Measurements from ENCODE around the gene FKBP5.

Gene FKBP5

DNA sequence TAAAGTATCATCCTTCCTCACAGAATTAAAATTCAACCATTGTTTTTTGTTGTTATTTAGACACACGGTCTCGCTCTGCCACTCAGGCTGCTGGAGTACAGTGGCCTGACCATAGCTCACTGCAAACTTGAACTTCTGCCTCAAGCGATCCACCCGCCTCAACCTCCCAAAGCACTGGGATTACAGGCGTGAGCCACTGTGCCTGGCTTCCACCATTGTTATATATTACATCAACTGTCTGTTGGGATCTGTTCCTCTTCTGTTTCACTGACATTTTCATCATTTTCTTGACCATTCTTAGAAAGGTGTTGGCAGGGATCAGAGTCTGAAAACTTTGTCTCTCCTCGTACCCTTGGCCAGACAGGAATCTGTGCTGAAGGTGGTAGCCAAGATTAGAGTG lies 154.7 kb downstream of the FKBP5 start:
- TF ChIP-seq, protein P1, sequence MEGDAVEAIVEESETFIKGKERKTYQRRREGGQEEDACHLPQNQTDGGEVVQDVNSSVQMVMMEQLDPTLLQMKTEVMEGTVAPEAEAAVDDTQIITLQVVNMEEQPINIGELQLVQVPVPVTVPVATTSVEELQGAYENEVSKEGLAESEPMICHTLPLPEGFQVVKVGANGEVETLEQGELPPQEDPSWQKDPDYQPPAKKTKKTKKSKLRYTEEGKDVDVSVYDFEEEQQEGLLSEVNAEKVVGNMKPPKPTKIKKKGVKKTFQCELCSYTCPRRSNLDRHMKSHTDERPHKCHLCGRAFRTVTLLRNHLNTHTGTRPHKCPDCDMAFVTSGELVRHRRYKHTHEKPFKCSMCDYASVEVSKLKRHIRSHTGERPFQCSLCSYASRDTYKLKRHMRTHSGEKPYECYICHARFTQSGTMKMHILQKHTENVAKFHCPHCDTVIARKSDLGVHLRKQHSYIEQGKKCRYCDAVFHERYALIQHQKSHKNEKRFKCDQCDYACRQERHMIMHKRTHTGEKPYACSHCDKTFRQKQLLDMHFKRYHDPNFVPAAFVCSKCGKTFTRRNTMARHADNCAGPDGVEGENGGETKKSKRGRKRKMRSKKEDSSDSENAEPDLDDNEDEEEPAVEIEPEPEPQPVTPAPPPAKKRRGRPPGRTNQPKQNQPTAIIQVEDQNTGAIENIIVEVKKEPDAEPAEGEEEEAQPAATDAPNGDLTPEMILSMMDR (IDR thresholded peaks at IDR 0.05; ENCODE audit: low read depth, low read length) = no peak
- no peak overlapping the region for H3K4me3 ChIP-seq (replicated peaks in 1 of 2; ENCODE audit: low read depth in 2 of 2, low read length in 2 of 2)
- DNase-seq (ENCODE audit: low read depth in 2 of 2) = no peak

DNA sequence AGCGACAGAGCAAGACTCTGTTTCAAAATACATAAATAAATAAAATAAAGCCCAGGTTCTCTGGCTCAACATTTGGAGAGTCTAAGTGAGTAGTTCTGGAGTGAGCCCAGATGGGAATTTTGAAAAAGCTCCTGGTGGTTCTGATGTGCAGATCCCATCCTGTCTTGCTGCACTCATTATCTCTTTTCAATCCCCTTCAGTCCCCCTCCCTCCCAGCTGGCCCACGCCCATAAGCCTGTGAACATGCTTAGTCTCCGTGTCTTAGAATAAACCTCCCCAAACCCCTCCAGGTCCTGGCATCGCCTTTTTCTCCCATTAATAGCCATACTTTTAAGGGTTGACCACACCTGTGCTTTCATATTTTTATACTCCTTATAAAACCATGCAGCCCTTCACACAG lies 156.6 kb downstream of the FKBP5 start:
- TF ChIP-seq, protein P1 (IDR thresholded peaks at IDR 0.05; ENCODE audit: low read depth, low read length) = no peak
- no peak for DNase-seq (ENCODE audit: low read depth in 2 of 2)
- H3K4me3 ChIP-seq (replicated peaks in 1 of 2; ENCODE audit: low read depth in 2 of 2, low read length in 2 of 2) = no peak overlapping the region

DNA sequence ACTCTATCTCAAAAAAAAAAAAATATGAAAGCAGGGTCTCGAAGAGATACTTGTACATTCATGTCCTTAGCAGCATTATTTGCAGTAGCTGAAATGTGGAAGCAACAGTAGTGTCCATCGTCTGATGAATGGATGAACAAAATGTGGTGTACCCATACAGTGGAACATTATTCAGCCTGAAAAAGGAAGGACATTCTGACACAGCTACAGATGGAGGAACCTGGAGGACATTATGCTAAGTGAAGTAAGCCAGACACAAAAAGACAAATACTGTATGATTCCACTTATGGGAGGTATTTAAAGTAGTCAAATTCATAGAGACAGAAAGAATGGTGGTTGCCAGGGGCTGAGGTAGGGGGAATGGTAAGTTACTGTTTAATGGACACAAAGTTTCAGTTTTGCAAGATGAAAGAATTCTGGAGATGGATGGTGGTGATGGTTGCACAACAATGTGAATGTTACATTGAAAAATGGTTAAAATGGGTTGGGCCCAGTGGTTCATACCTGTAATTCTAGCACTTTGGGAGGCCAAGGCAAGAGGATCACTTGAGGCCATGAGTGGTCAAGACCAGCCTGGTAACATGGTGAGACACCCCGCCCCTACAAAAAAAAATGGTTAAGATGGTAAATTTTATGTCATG lies 164.2 kb downstream of the FKBP5 start:
- TF ChIP-seq, protein P1 (IDR thresholded peaks at IDR 0.05; ENCODE audit: low read depth, low read length) = no peak

More for the DNA sequence above, 164.2 kb downstream of the FKBP5 start:
- no peak for DNase-seq (ENCODE audit: low read depth in 2 of 2)
- H3K4me3 ChIP-seq (replicated peaks in 1 of 2; ENCODE audit: low read depth in 2 of 2, low read length in 2 of 2) = no peak overlapping the region
